Skin of body (tissue), 2 donors: ENCODE measurements around the gene KRT7. TPM values are rescaled to one million over a fixed set of nuclear protein-coding genes. Genes with fewer than 3 reads are reported as not detected.
A peak's percentile ranks its signal among the peaks of the same experiment; 100 is the strongest.
"Not testable (repeated sequence)": the region's sequence is repeated elsewhere in the genome, so short reads cannot be mapped to it uniquely, and the experiment has no call there.

Experiments used
- DNase-seq: peaks from one replicate; lab custom pipeline; 2025; lab: John Stamatoyannopoulos, UW
- total RNA-seq: library from RNA; depleted of rRNA; stranded (reverse); fragments of >200 nt; gene quantifications from one replicate; pipeline ENCODE4 v1.2.3, GENCODE V29; 2014

KRT7 gene
- total RNA-seq, 1 donor from 2014 or later, result 10.4 TPM

GRCh38 chr12:52254965-52255751 lies 22.1 kb downstream of the KRT7 start:
- no peak for DNase-seq

- no peak for DNase-seq
Measured at GRCh38 chr12:52255926-52256583, 23.0 kb downstream of the KRT7 start.

- DNase-seq, result no peak
Measured at GRCh38 chr12:52256584-52256935, 23.5 kb downstream of the KRT7 start.

GRCh38 chr12:52257074-52257551 lies 24.1 kb downstream of the KRT7 start:
- no peak for DNase-seq

GRCh38 chr12:52257922-52258321 lies 24.9 kb downstream of the KRT7 start:
- DNase-seq, result not testable (repeated sequence)

GRCh38 chr12:52258335-52258901 lies 25.4 kb downstream of the KRT7 start:
- no peak for DNase-seq

GRCh38 chr12:52259657-52260243 lies 26.7 kb downstream of the KRT7 start:
- DNase-seq, result no peak

GRCh38 chr12:52260361-52261207 lies 27.5 kb downstream of the KRT7 start:
- DNase-seq, result no peak

- no peak for DNase-seq
Measured at GRCh38 chr12:52261208-52261484, 28.1 kb downstream of the KRT7 start.

- DNase-seq, result no peak
Measured at GRCh38 chr12:52262286-52262685, 29.2 kb downstream of the KRT7 start.

GRCh38 chr12:52263761-52264434 lies 30.9 kb downstream of the KRT7 start:
- no peak for DNase-seq

GRCh38 chr12:52264435-52264825 lies 31.4 kb downstream of the KRT7 start:
- peak; percentile 72 for DNase-seq

- no peak for DNase-seq
Measured at GRCh38 chr12:52266514-52266913, 33.5 kb downstream of the KRT7 start.

- DNase-seq, result no peak
Measured at GRCh38 chr12:52267266-52267665, 34.2 kb downstream of the KRT7 start.

- no peak for DNase-seq
Measured at GRCh38 chr12:52267699-52268098, 34.7 kb downstream of the KRT7 start.

GRCh38 chr12:52268212-52268611 lies 35.2 kb downstream of the KRT7 start:
- DNase-seq, result no peak

- DNase-seq, result no peak
Measured at GRCh38 chr12:52270541-52271070, 37.6 kb downstream of the KRT7 start.

GRCh38 chr12:52271158-52271557 lies 38.1 kb downstream of the KRT7 start:
- DNase-seq, result no peak

GRCh38 chr12:52274521-52275120 lies 41.6 kb downstream of the KRT7 start, which contains the start of gene KRT86:
Gene KRT86, plus strand, starts transcription at chr12:52274645. Its CDS starts 27,272 bp downstream, at chr12:52301917.
- no peak for DNase-seq

- DNase-seq, result no peak
Measured at GRCh38 chr12:52275686-52276085, 42.6 kb downstream of the KRT7 start.
